Measurements from ENCODE around the gene ORAI3. TPM values are rescaled to one million over a fixed set of nuclear protein-coding genes. Genes with fewer than 3 reads are reported as not detected.
A peak's percentile ranks its signal among the peaks of the same experiment; 100 is the strongest.

Gene ORAI3
- total and polyA plus RNA-seq, 2 of the 13 experiments (the other 11 are each of a cell fraction or from before 2014, with no cell fraction given) = 11.4 to 32.0 TPM

- TF ChIP-seq ZNF318 (CRISPR knock-in tag; IDR thresholded peaks at IDR 0.05) (peak; percentile 26; the same call in 1 of the 2 replicates), UBTF (CRISPR knock-in tag; IDR thresholded peaks at IDR 0.05) (no peak; the same call in none of the 2 replicates), ZMYM3 (CRISPR knock-in tag; IDR thresholded peaks at IDR 0.05) (peak; percentile 67; the same call in 1 of the 2 replicates), RFX5 (IDR thresholded peaks at IDR 0.05; ENCODE audit: low read depth, low read length) (no peak), ZC3H13 (CRISPR knock-in tag; IDR thresholded peaks at IDR 0.05) (peak; percentile 91), THRA (CRISPR knock-in tag; IDR thresholded peaks at IDR 0.05; ENCODE audit: borderline replicate concordance) (peak; percentile 51; the same call in 1 of the 2 replicates), RBFOX2 (IDR thresholded peaks at IDR 0.05; ENCODE audit: low read depth, low read length) (0 out of 2 replicates have a peak, but pooled peaks have one; percentile 46), ZC3H4 (CRISPR knock-in tag; IDR thresholded peaks at IDR 0.05; ENCODE audit: borderline replicate concordance) (no peak), PBX3 (CRISPR knock-in tag; IDR thresholded peaks at IDR 0.05; ENCODE audit: borderline replicate concordance) (no peak), ZNF747 (CRISPR knock-in tag; IDR thresholded peaks at IDR 0.05; ENCODE audit: borderline replicate concordance) (0 out of 2 replicates have a peak, but pooled peaks have one; percentile 37), ZNF280B (CRISPR knock-in tag; IDR thresholded peaks at IDR 0.05; ENCODE audit: borderline replicate concordance) (peak; percentile 29; the same call in 1 of the 2 replicates), ZNF879 (CRISPR knock-in tag; IDR thresholded peaks at IDR 0.05) (peak; percentile 9; the same call in 1 of the 2 replicates)
Measured at GRCh38 chr16:30953511-30954124, 4.8 kb downstream of the ORAI3 start (continued).
